GM12875 (cell line): ENCODE measurements around the gene CENPB.
A peak's percentile ranks its signal among the peaks of the same experiment; 100 is the strongest.

Source experiments
- H3K4me3 ChIP-seq: one replicate; pipeline ENCODE4 v1.5.1; 2011; ENCODE audit warnings: low read depth, low read length, control low read depth
- CTCF ChIP-seq: IDR thresholded peaks from 2 replicates; pipeline ENCODE4 v1.5.1; 2011; ENCODE audit warnings: low read depth, mild to moderate bottlenecking, control low read depth, inconsistent platforms, low read length, moderate library complexity, borderline replicate concordance; ENCODE audit not compliant: insufficient read depth

Gene CENPB

DNA sequence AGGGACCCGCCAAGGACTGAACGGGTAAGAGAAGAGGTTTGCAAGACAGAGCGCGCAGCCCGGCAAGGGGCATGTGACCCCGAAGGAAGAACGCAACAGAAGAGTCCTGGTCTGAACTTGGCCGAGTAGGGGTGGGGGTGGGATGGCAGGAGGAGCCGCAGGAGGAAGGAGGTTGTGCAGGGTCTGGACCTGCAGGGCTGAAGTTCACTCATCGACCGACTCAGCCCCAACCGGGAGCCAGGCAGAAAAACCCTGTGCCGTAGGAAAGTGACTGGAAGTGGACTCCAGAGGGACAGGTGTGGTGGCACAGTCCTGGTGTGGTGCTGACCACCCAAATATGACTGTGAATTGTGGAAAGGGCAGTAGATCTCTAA is 34.2 kb downstream of the CENPB start:
- TF ChIP-seq CTCF, result no peak
- H3K4me3 ChIP-seq, result no peak overlapping the region

GRCh38 chr20:3751675-3752385 is 34.7 kb downstream of the CENPB start:
- H3K4me3 ChIP-seq, result no peak overlapping the region
- no peak for TF ChIP-seq CTCF

DNA sequence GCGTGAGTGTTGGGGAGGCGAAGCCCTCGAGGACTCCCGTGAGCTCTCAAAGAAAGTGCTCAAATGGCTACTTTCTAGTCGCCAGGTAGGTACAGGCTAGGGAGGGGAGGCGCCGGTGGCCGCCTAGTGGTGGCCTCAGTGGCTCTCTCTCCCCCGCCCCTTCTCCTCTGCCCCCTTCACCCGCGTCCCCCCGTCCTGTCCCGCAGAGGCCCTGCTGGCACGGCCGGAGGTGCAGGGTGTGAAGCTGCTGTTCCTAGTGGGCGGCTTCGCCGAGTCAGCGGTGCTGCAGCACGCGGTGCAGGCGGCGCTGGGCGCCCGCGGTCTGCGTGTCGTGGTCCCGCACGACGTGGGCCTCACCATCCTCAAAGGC is 35.2 kb downstream of the CENPB start:
- H3K4me3 ChIP-seq, result no peak overlapping the region
- TF ChIP-seq CTCF, result no peak

DNA sequence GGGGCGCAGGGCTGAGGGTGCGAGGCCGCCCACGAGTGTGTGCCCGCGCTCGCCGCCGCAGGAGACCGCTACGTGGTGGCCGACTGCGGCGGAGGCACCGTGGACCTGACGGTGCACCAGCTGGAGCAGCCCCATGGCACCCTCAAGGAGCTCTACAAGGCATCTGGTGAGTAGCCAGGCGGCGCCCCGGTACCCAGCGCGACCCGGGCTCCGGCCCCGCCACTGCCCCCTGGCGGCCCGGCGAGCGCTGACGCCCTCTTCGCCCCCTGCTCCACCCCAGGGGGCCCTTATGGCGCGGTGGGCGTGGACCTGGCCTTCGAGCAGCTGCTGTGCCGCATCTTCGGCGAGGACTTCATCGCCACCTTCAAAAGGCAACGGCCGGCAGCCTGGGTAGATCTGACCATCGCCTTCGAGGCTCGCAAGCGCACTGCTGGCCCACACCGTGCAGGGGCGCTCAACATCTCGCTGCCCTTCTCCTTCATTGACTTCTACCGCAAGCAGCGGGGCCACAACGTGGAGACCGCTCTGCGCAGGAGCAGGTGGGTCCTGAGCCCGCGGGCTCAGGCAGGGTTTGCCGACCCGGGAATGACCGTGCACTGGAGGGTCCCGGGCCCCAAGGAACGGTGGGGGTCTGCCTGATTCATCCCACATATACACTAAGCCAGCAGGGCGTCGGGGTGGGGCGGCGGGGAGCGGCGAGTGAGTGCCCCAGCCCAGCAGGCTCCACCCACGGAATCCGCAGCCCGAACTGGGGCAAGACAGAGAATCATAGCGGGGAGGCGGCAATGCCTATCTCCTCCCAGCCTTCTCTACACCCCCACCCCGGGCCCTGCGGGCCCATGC is 36.6 kb downstream of the CENPB start:
- TF ChIP-seq CTCF, result peak; percentile 89
- H3K4me3 ChIP-seq, result no peak overlapping the region

- no peak overlapping the region for H3K4me3 ChIP-seq
- no peak for TF ChIP-seq CTCF
These were observed 37.4 kb downstream of the CENPB start for GRCh38 chr20:3749087-3749688.

GRCh38 chr20:3748073-3748472 is 38.5 kb downstream of the CENPB start:
- TF ChIP-seq CTCF, result no peak
- no peak overlapping the region for H3K4me3 ChIP-seq
